ENCODE results near the gene LINC00632.

- TF ChIP-seq CTCF (conservative IDR thresholded peaks at IDR 0.05 in 1 of 2, IDR thresholded peaks at IDR 0.05 in 1 of 2; ENCODE audit: low read depth in 1 of 2, low read length in 2 of 2), result no peak
- TF ChIP-seq EZH2 (IDR thresholded peaks at IDR 0.05; ENCODE audit: low read length, missing control alignments), result no peak
These were observed 14.8 kb downstream of the LINC00632 start for GRCh38 chrX:140724309-140724708.
